ENCODE data around the gene CREBBP.

Gene CREBBP

GRCh38 chr16:3868556-3868955, 12.0 kb downstream of the CREBBP start:
- H3K27me3 ChIP-seq (ENCODE audit: insufficient read depth, low read depth) = no peaks in the 10 kb centered on the region
- peaks cover 38% of the 10 kb centered on the region for H3K4me1 ChIP-seq (ENCODE audit: low read depth, poor library complexity, severe bottlenecking)
- H2AFZ ChIP-seq (ENCODE audit: low read depth) = no peak overlapping the region
- H3K4me2 ChIP-seq = no peak overlapping the region
- H3K4me3 ChIP-seq (IDR thresholded peaks at IDR 0.05; ENCODE audit: insufficient read depth, low read depth, low read length) = no peak overlapping the region
- peaks cover 100% of the 10 kb centered on the region for H3K79me2 ChIP-seq (ENCODE audit: insufficient read depth, low read depth)
- peaks cover 76% of the 10 kb centered on the region for H4K20me1 ChIP-seq (ENCODE audit: insufficient read depth)
- no peak overlapping the region for H3K27ac ChIP-seq
- no peaks in the 10 kb centered on the region for H3K36me3 ChIP-seq (ENCODE audit: insufficient read depth)
- H3K9ac ChIP-seq = no peak overlapping the region
- TF ChIP-seq CTCF (conservative IDR thresholded peaks at IDR 0.05; ENCODE audit: low read depth, low read length) = no peak

GRCh38 chr16:3866703-3867431, 13.6 kb downstream of the CREBBP start:
- Histone ChIP-seq H4K20me1 (ENCODE audit: insufficient read depth) (peaks cover 73% of the 10 kb centered on the region), H3K27ac (no peak overlapping the region), H2AFZ (ENCODE audit: low read depth) (no peak overlapping the region), H3K79me2 (ENCODE audit: insufficient read depth, low read depth) (peaks cover 100% of the 10 kb centered on the region), H3K27me3 (ENCODE audit: insufficient read depth, low read depth) (no peaks in the 10 kb centered on the region), H3K4me3 (IDR thresholded peaks at IDR 0.05; ENCODE audit: insufficient read depth, low read depth, low read length) (no peak overlapping the region), H3K4me1 (ENCODE audit: low read depth, poor library complexity, severe bottlenecking) (peaks cover 31% of the 10 kb centered on the region), H3K36me3 (ENCODE audit: insufficient read depth) (no peaks in the 10 kb centered on the region), H3K4me2 (no peak overlapping the region), H3K9ac (no peak overlapping the region)
- no peak for TF ChIP-seq CTCF (conservative IDR thresholded peaks at IDR 0.05; ENCODE audit: low read depth, low read length)

GRCh38 chr16:3865241-3865640, 15.3 kb downstream of the CREBBP start:
- Histone ChIP-seq H3K4me1 (ENCODE audit: low read depth, poor library complexity, severe bottlenecking) (peaks cover 24% of the 10 kb centered on the region), H3K79me2 (ENCODE audit: insufficient read depth, low read depth) (peaks cover 100% of the 10 kb centered on the region), H3K4me3 (IDR thresholded peaks at IDR 0.05; ENCODE audit: insufficient read depth, low read depth, low read length) (no peak overlapping the region), H3K9ac (no peak overlapping the region), H3K27me3 (ENCODE audit: insufficient read depth, low read depth) (no peaks in the 10 kb centered on the region), H4K20me1 (ENCODE audit: insufficient read depth) (peaks cover 63% of the 10 kb centered on the region), H3K27ac (no peak overlapping the region), H2AFZ (ENCODE audit: low read depth) (no peak overlapping the region), H3K36me3 (ENCODE audit: insufficient read depth) (no peaks in the 10 kb centered on the region), H3K4me2 (no peak overlapping the region)
- no peak for TF ChIP-seq CTCF (conservative IDR thresholded peaks at IDR 0.05; ENCODE audit: low read depth, low read length)

- TF ChIP-seq CTCF (conservative IDR thresholded peaks at IDR 0.05; ENCODE audit: low read depth, low read length) = no peak
- Histone ChIP-seq H3K36me3 (ENCODE audit: insufficient read depth) (no peaks in the 10 kb centered on the region), H3K9ac (no peak overlapping the region), H3K79me2 (ENCODE audit: insufficient read depth, low read depth) (peaks cover 100% of the 10 kb centered on the region), H3K4me1 (ENCODE audit: low read depth, poor library complexity, severe bottlenecking) (peaks cover 24% of the 10 kb centered on the region), H3K4me3 (IDR thresholded peaks at IDR 0.05; ENCODE audit: insufficient read depth, low read depth, low read length) (no peak overlapping the region), H3K27me3 (ENCODE audit: insufficient read depth, low read depth) (no peaks in the 10 kb centered on the region), H2AFZ (ENCODE audit: low read depth) (no peak overlapping the region), H3K4me2 (no peak overlapping the region), H4K20me1 (ENCODE audit: insufficient read depth) (peaks cover 66% of the 10 kb centered on the region), H3K27ac (no peak overlapping the region)
These were observed 16.0 kb downstream of the CREBBP start for GRCh38 chr16:3864562-3864961.
